IPS-NIHi11 (cell line): ENCODE results near the gene PLD2.

Experiments used
- DNase-seq: peaks from one replicate; pipeline ENCODE4 v3.0.0; 2012; ENCODE audit warnings: mixed read lengths, low spot score

The PLD2 gene

GRCh38 chr17:4806777-4807604 lies at the start of gene PLD2:
TSS of gene PLD2 (plus strand) at chr17:4807152. CDS start at chr17:4807773, 621 bp downstream.
- peak; percentile 100 for DNase-seq

- DNase-seq, result no peak
These were observed 47.1 kb upstream of the PLD2 start for GRCh38 chr17:4759776-4760236.

GRCh38 chr17:4764595-4764994 lies 42.4 kb upstream of the PLD2 start:
- DNase-seq, result no peak

GRCh38 chr17:4766201-4766600 lies 40.8 kb upstream of the PLD2 start:
- DNase-seq, result no peak

GRCh38 chr17:4766723-4767122 lies 40.2 kb upstream of the PLD2 start:
- no peak for DNase-seq

- no peak for DNase-seq
These were observed 38.7 kb upstream of the PLD2 start for GRCh38 chr17:4768298-4768697.

GRCh38 chr17:4769628-4770027 lies 37.3 kb upstream of the PLD2 start:
- DNase-seq, result no peak

GRCh38 chr17:4771519-4772234 lies 35.3 kb upstream of the PLD2 start, which contains the start of gene TM4SF5:
TSS of gene TM4SF5 (plus strand) at chr17:4771886. CDS start at chr17:4771923, 37 bp downstream.
- no peak for DNase-seq

GRCh38 chr17:4772235-4772613 lies 34.7 kb upstream of the PLD2 start:
- no peak for DNase-seq

- no peak for DNase-seq
These were observed 28.8 kb upstream of the PLD2 start for GRCh38 chr17:4777969-4778760.

- no peak for DNase-seq
These were observed 26.5 kb upstream of the PLD2 start for GRCh38 chr17:4780325-4780955.

- no peak for DNase-seq
These were observed 24.3 kb upstream of the PLD2 start for GRCh38 chr17:4782652-4783051.

GRCh38 chr17:4785311-4786105 lies 21.4 kb upstream of the PLD2 start:
- DNase-seq, result no peak

- DNase-seq, result no peak
These were observed 20.8 kb upstream of the PLD2 start, which contains the start of gene VMO1 for GRCh38 chr17:4786106-4786511. TSS of gene VMO1 (minus strand) at chr17:4786364. CDS start at chr17:4786352, 12 bp downstream.

GRCh38 chr17:4786516-4786915 lies 20.4 kb upstream of the PLD2 start:
- DNase-seq, result no peak

GRCh38 chr17:4788159-4788806 lies 18.7 kb upstream of the PLD2 start:
- DNase-seq, result no peak

GRCh38 chr17:4788807-4789700 lies 17.9 kb upstream of the PLD2 start, which contains the start of gene GLTPD2:
TSS of gene GLTPD2 (plus strand) at chr17:4788964. CDS start at chr17:4789012, 48 bp downstream.
- no peak for DNase-seq

GRCh38 chr17:4789701-4789950 lies 17.3 kb upstream of the PLD2 start:
- no peak for DNase-seq

- peak; percentile 90 for DNase-seq
These were observed 16.8 kb upstream of the PLD2 start for GRCh38 chr17:4789951-4790704.
